GM12878 (cell line): Measurements from ENCODE around the gene CREB5. TPM values are rescaled to one million over a fixed set of nuclear protein-coding genes. Genes with fewer than 3 reads are reported as not detected.

Experiments
- ATAC-seq: fragments of 200-7000 bp; cut with Tn5 transposase; 3 replicates; pipeline ENCODE4 v1.9.1; 2020; ENCODE audit warnings: mild to moderate bottlenecking, moderate library complexity
- BruUV-seq: library from RNA; stranded (reverse); fragments of 400-500 nt; replicated peaks from 2 replicates; lab custom pipeline; 2021; lab: Mats Ljungman, UMichigan
- CTCF ChIA-PET: fragments of 300-600 bp; sonication (Branson Sonifier 250); formaldehyde crosslinking; extraction: SDS; loops from one replicate; lab custom pipeline; 2021; ENCODE audit warnings: inconsistent platforms; lab: Yijun Ruan, JAX
- POLR2A ChIA-PET: fragments of 350-600 bp; formaldehyde crosslinking; extraction: SDS; loops from one replicate; lab custom pipeline; 2021; ENCODE audit warnings: inconsistent platforms; lab: Charles Lee
- RAD21 ChIA-PET: fragments of 300-600 bp; sonication (Branson Sonifier 250); formaldehyde crosslinking; loops from one replicate; lab custom pipeline; 2023; ENCODE audit warnings: antibody characterized with exemption; ENCODE audit not compliant: unreplicated experiment; lab: Charles Lee
- SMC1A ChIA-PET: fragments of 300-600 bp; sonication (Branson Sonifier 250); formaldehyde crosslinking; loops from one replicate; lab custom pipeline; 2023; ENCODE audit not compliant: unreplicated experiment, uncharacterized antibody; lab: Charles Lee
- DNase-seq: peaks from one replicate; pipeline ENCODE4 v3.0.0-alpha.2; 2011; ENCODE audit warnings: low read depth, low spot score
- FAIRE-seq: peaks from 3 replicates; lab custom pipeline; 2011; peaks lifted over from hg19 to GRCh38; lab: Jason Lieb, UNC
- H2AFZ ChIP-seq: 2 replicates; pipeline ENCODE4 v1.6.0; 2011; ENCODE audit warnings: low read depth, low read length, control low read depth; ENCODE audit not compliant: control insufficient read depth
- H3K27ac ChIP-seq: 2 replicates; pipeline ENCODE4 v1.5.1; 2011; ENCODE audit warnings: control low read depth; ENCODE audit not compliant: control insufficient read depth, insufficient read depth
- H3K27me3 ChIP-seq, 2 experiments: replicated peaks in 1 of 2; 2 replicates each; pipeline versions ENCODE4 v1.6.0 to v1.6.1; 2011; ENCODE audit warnings: low read length in 1 of 2; ENCODE audit not compliant: control insufficient read depth in 2 of 2, insufficient read depth in 2 of 2
- H3K36me3 ChIP-seq, 2 experiments: 2 replicates each; pipeline ENCODE4 v1.5.1; 2011; ENCODE audit warnings: low read length in 1 of 2; ENCODE audit not compliant: control insufficient read depth in 2 of 2, insufficient read depth in 2 of 2
- H3K4me1 ChIP-seq: 2 replicates; pipeline ENCODE4 v1.6.1; 2011; ENCODE audit warnings: mild to moderate bottlenecking, low read length, moderate library complexity, mixed read lengths; ENCODE audit not compliant: control insufficient read depth, insufficient read depth
- H3K4me2 ChIP-seq: 2 replicates; pipeline ENCODE4 v1.6.0; 2011; ENCODE audit warnings: control low read depth; ENCODE audit not compliant: control insufficient read depth, insufficient read depth
- H3K4me3 ChIP-seq: fragments of 200-600 bp; sonication (generic); 2 replicates; pipeline ENCODE4 v1.5.1; 2016
- H3K79me2 ChIP-seq: 2 replicates; pipeline ENCODE4 v1.6.0; 2011; ENCODE audit warnings: low read length; ENCODE audit not compliant: control insufficient read depth, insufficient read depth
- H3K9ac ChIP-seq: 2 replicates; pipeline ENCODE4 v1.8.0; 2011; ENCODE audit warnings: low read length, control low read depth, mixed read lengths; ENCODE audit not compliant: control insufficient read depth, insufficient read depth
- H3K9me3 ChIP-seq: replicated peaks from 3 replicates; pipeline ENCODE4 v1.5.1; 2011; ENCODE audit warnings: mild to moderate bottlenecking, low read length; ENCODE audit not compliant: control insufficient read depth, insufficient read depth
- H4K20me1 ChIP-seq: 2 replicates; pipeline ENCODE4 v1.6.0; 2011; ENCODE audit not compliant: control insufficient read depth, insufficient read depth
- BACH1 ChIP-seq: fragments of 450-650 bp; IDR thresholded peaks from 2 replicates; pipeline ENCODE4 v1.6.1; 2017; ENCODE audit warnings: mild to moderate bottlenecking, borderline replicate concordance
- CBFB ChIP-seq: IDR thresholded peaks from 2 replicates; pipeline ENCODE4 v1.6.1; 2016; ENCODE audit warnings: antibody characterized with exemption, low read depth
- CHD4 ChIP-seq: fragments of 200-600 bp; sonication (generic); IDR thresholded peaks from 2 replicates; pipeline ENCODE4 v1.6.1; 2016; ENCODE audit warnings: mild to moderate bottlenecking
- HCFC1 ChIP-seq: fragments of 150-350 bp; IDR thresholded peaks from 2 replicates; pipeline ENCODE4 v1.6.1; 2014; ENCODE audit warnings: low read length
- KLF5 ChIP-seq: fragments of 450-650 bp; IDR thresholded peaks from 2 replicates; pipeline ENCODE4 v1.6.1; 2014; ENCODE audit warnings: mild to moderate bottlenecking; ENCODE audit not compliant: partially characterized antibody
- NBN ChIP-seq: fragments of 450-650 bp; IDR thresholded peaks from 2 replicates; pipeline ENCODE4 v1.6.1; 2016
- PAX5 ChIP-seq: IDR thresholded peaks from 2 replicates; pipeline ENCODE4 v1.6.1; 2011; ENCODE audit warnings: low read depth, low read length, borderline replicate concordance
- RAD51 ChIP-seq: fragments of 450-650 bp; IDR thresholded peaks from 2 replicates; pipeline ENCODE4 v1.6.1; 2016; ENCODE audit warnings: moderate library complexity, mild to moderate bottlenecking, inconsistent platforms
- RUNX3 ChIP-seq: IDR thresholded peaks from 2 replicates; pipeline ENCODE4 v1.6.1; 2012; ENCODE audit warnings: low read length, inconsistent platforms
- TBL1XR1 ChIP-seq: IDR thresholded peaks from 2 replicates; pipeline ENCODE4 v1.6.1; 2012; ENCODE audit warnings: low read depth, low read length, improper control_type of control experiment
- TCF12 ChIP-seq: IDR thresholded peaks from 2 replicates; pipeline ENCODE4 v1.6.1; 2011; ENCODE audit warnings: low read depth, mild to moderate bottlenecking, low read length
- ZNF217 ChIP-seq: fragments of 450-650 bp; IDR thresholded peaks from 2 replicates; pipeline ENCODE4 v1.6.1; 2017; ENCODE audit warnings: antibody characterized with exemption, mild to moderate bottlenecking
- ZNF274 ChIP-seq: IDR thresholded peaks from one replicate; pipeline ENCODE4 v1.8.0; 2011; ENCODE audit not compliant: insufficient read length, insufficient read depth
- WGBS: methylation state at CpG from one replicate; pipeline ENCODE4 v1.1.6; 2016; ENCODE audit warnings: low lambda C conversion rate; ENCODE audit not compliant: insufficient replicate concordance, insufficient coverage; ENCODE audit errors: missing lambda C conversion rate; 5-methylcytosine and 5-hydroxymethylcytosine counted together
- in situ Hi-C: fragments of 300-500 bp; cut with MboI; formaldehyde crosslinking; loops from 9 replicates; pipeline ENCODE4 v1.14.3; 2018; ENCODE audit warnings: mixed read lengths
- intact Hi-C: fragments of 100-400 bp; cut with micrococcal nuclease; formaldehyde crosslinking; loops from one replicate; pipeline ENCODE4 v1.14.2; 2022; ENCODE audit not compliant: unreplicated experiment
- polyA plus RNA-seq, 11 experiments: library from polyadenylated mRNA; depleted of rRNA in 4 of 11; unstranded in 6 of 11; stranded (reverse) in 5 of 11; fragments of >200 nt; fragmentation: Nextera tagmentation in 4 of 11; fragmentation: Illumina TruSeq in 1 of 11; extraction: Ambion mirVana in 4 of 11; extraction: Trizol in 1 of 11; gene quantifications; 1 replicate in 1 of 11; 2 replicates in 10 of 11; pipeline versions ENCODE4 v1.2.1 to v1.2.3, GENCODE V29; 2011 to 2016; ENCODE audit warnings: inconsistent platforms in 2 of 11, missing spikeins in 2 of 11, low read depth in 1 of 11
- total RNA-seq, 4 experiments: library from RNA; depleted of rRNA in 3 of 4; stranded (reverse); fragments of >200 nt in 3 of 4; fragmentation: Illumina TruSeq in 1 of 4; extraction: Trizol in 1 of 4; gene quantifications; 2 replicates each; pipeline versions ENCODE4 v1.2.1 to v1.2.3, GENCODE V29; 2013 to 2021
- TF ChIP-seq, protein P1 (sequence below): IDR thresholded peaks from 2 replicates; pipeline ENCODE4 v1.6.1; 2011; ENCODE audit warnings: borderline replicate concordance, low read depth, mild to moderate bottlenecking, moderate library complexity, mixed read lengths, low read length; ENCODE audit not compliant: insufficient read depth; ENCODE audit errors: extremely low read length

Gene CREB5
- total and polyA plus RNA-seq, 10 of the 15 experiments (the other 5 are each of a cell fraction or from before 2014, with no cell fraction given): 12.9 to 74.1 (median 53.0) TPM

DNA sequence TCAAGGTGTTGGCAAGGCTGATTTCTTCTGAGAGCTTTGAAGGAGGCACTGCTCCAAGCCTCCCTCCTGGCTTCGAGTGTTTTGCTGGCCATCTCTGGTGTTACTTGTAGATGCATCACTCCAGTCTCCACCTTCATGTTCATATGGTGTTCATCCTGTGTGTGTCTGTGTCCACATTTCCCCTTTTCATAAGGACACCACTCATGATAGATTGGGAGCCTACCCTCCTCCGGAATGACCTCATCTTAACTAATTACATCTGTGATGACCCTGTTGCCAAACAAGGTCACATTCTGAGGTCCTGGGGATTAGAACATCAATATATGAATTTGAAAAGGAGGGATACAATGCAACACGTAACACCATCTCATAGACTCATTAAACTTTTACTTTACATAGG, 119.0 kb downstream of the CREB5 start:
- ChIA-PET POLR2A (interaction anchor here (1.0 to 1.4 kb wide), 2 partner anchors 16 to 66 kb away, joined by 3 read pairs; no protein-coding TSS in a partner anchor), SMC1A (interaction anchor here (0.7 to 1.8 kb wide), 7 partner anchors 9 to 52 kb away, joined by 3 to 7 read pairs (median 3); no protein-coding TSS in a partner anchor), CTCF (no interaction called here), RAD21 (no interaction called here)
- no peaks in the 10 kb centered on the region for H3K79me2 ChIP-seq
- ATAC-seq (no peak), DNase-seq (no peak), FAIRE-seq (no peak)
- WGBS: 93% methylated on average over 3 of the region's 3 CpGs
- no peak overlapping the region for H3K4me3 ChIP-seq
- no peak overlapping the region for H3K9ac ChIP-seq
- BruUV-seq: no TSS peak
- no peaks in the 10 kb centered on the region for H3K27me3 ChIP-seq
- H3K36me3 ChIP-seq: no peaks in the 10 kb centered on the region
- H3K9me3 ChIP-seq: no peaks in the 10 kb centered on the region; the same call in 1 of the 3 replicates
- in situ Hi-C loops (loop anchor here (5.0 kb wide), 1 partner anchor 49 kb away; no protein-coding TSS in a partner anchor), intact Hi-C loops (no loop called here)
- H3K4me1 ChIP-seq: peaks cover 9% of the 10 kb centered on the region
- no peaks in the 10 kb centered on the region for H4K20me1 ChIP-seq
- H3K4me2 ChIP-seq: no peak overlapping the region
- H2AFZ ChIP-seq: no peak overlapping the region
- no peak overlapping the region for H3K27ac ChIP-seq
- TF ChIP-seq HCFC1 (no peak), CHD4 (no peak), NBN (no peak), KLF5 (no peak), PAX5 (no peak), TCF12 (no peak), BACH1 (no peak), CBFB (no peak), ZNF217 (no peak), ZNF274 (no peak), TBL1XR1 (no peak), RAD51 (no peak), RUNX3 (no peak)
- TF ChIP-seq, protein P1, sequence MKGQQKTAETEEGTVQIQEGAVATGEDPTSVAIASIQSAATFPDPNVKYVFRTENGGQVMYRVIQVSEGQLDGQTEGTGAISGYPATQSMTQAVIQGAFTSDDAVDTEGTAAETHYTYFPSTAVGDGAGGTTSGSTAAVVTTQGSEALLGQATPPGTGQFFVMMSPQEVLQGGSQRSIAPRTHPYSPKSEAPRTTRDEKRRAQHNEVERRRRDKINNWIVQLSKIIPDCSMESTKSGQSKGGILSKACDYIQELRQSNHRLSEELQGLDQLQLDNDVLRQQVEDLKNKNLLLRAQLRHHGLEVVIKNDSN: no peak
